AG08395 (cell line): ENCODE results near the gene CYP11A1.

Experiments
- DNase-seq: peaks from one replicate; pipeline ENCODE4 v3.0.0; 2012; ENCODE audit warnings: mixed read lengths, low spot score

CYP11A1 gene

DNA sequence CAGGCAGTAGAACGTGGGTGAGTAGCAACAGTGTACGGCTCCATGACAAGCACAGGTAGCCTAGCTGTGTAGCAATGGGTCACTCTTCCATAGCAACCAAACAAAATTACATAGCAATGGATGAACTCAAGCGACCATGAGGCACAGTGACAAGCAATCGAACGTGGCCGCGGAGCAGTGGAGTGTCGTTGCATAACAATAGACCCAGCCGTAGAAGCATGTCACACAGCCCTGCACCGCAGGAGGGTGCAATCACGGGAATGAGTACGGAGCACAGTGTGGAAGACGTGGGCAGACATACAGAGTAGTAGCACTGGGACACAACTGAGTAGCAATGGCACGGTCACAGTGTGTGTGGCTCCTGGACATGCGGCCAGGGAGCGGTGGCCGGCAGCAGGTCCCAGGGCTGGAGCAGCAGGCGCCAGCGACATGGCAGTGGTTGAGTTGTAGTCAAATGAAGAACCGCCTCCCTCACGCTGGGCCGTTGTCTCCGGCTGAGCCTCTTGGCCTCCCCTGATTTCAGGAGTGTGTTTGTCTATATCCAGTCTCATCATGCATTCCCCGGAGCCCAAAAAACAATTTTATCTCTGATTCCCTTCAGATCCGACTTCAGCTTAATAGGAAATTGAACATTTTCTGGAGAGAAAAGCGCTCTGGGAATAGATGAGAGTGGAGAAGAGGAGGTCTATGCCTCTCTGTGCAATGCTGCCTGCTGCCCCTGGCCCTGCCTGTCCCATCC, 67.2 kb downstream of the CYP11A1 start:
- DNase-seq, result no peak

DNA sequence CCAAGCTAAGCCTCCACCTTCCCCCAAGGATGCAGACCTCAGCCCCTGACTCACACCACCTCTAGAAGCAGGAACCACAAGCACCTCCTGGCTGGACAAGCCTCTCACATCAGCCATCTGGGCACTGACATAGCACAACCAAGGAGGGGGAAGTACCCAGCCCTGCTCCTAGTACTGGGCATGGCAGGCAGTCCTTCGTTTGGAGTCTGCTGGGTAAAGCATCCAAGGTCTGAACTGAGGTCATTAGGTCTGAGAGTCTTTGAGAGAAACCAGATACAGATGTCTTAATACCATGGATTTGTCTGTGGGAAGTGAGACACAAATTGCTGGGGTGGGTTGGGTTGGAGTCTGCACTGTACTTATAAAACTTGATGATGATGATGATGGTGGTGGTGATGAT, 69.6 kb downstream of the CYP11A1 start:
- DNase-seq, result no peak

- DNase-seq, result no peak
Measured at GRCh38 chr15:74295800-74296199, 71.6 kb downstream of the CYP11A1 start.

- DNase-seq, result no peak
Measured at GRCh38 chr15:74294010-74294409, 73.4 kb downstream of the CYP11A1 start.

- no peak for DNase-seq
Measured at GRCh38 chr15:74293021-74293810, 74.2 kb downstream of the CYP11A1 start.

DNA sequence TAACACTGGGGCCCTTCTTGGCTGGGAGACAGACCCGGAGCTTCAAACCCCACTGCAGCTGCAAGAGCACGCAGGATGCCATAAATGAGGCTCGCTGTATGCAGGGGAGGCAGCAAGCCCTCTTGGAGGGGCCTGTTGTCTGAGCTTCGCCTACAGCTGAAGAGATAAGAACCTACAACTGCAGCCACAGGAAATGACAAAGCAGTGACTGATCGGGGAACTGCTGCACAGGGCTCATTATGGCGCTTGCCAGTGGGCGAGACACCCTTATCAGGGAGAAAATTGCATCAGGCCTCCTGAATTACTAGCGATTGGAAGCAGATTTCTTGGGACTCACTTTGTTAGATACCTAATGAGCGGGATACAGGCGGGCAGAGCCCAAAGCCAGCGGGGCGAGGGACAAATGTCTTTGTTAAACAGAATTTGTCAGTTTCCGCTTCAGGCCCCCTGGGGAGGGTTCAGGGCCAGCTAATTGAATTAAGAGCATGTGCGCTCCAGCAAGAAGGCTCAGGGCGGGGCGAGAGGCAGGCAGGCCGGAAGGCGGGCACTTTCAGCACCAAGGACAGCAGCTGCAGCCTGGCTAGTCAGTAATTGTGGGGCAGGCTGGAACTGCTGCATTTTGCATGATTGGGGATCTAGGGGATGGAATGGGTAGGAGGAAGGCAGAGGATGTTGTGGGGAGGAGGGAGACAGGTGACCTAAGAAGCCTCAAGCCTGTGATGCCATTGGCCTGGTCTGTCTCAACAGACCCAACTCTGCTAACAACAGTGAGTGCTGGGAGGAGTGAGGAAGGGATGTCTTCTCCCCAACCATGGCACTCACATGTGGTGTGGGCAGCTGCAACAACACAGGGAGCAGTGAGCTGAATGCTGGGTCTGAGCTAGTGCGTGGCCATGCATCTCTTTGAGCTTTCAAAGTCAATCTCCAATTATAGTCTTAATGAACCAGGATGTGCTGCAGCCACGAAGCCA, 76.1 kb downstream of the CYP11A1 start:
- peak; percentile 90 for DNase-seq

DNA sequence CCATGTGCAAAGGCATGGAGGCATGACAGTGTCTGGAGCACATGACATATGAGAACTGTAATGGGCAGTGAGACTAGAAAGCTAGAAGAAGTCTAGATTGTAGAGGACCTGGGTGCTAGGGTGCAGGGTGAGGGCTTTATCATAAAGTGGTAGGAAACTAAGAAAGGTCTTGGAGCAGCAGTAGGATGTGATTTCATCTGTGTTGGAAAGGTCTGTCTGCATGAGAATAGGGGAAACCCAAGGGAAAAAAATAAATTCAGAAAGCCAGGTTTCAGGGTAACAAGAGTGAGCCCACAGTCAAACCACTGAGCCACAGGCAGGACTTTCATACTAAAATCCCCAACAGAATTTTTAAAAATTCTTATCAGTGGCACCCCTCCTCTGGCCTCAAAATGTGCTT, 76.8 kb downstream of the CYP11A1 start:
- no peak for DNase-seq

GRCh38 chr15:74289671-74290070, 77.8 kb downstream of the CYP11A1 start:
- DNase-seq, result no peak
